Measurements from ENCODE around the gene PPIF.

PPIF gene

DNA sequence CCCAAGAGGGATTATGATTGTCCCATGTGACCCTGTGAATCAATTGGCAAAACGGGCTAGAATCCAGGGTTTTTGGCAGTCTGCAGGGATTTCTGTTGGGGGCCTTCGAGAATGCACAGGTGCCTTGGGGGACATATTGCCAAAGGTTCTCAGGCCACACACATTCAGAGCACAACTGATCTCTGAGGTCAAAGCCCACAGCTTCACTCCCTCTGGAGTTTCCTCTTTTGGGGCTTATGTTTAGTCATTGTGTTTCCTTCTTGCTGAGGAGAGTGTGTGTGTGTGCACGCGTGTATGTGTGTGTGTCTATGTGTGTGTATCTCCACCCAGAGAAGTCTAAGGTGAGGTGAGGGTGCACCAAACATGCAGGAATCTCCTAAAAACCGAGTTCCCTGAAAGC is 8.8 kb downstream of the PPIF start:
- Histone ChIP-seq H2BK5ac (ENCODE audit: low read length) (no peak overlapping the region), H3K4ac (ENCODE audit: low read length) (no peak overlapping the region), H3K18ac (ENCODE audit: low read length) (no peak overlapping the region), H3K9ac (ENCODE audit: low read depth, low read length, poor library complexity) (no peak overlapping the region), H2BK120ac (ENCODE audit: low read depth, low read length) (no peak overlapping the region), H2BK15ac (ENCODE audit: low read length) (no peak overlapping the region), H2AFZ (ENCODE audit: low read length) (no peak overlapping the region), H2AK5ac (ENCODE audit: low read depth, low read length) (no peak overlapping the region), H3K9me3 (replicated peaks in 1 of 2; ENCODE audit: control insufficient read depth in 2 of 2, insufficient read depth in 1 of 2, low read depth in 1 of 2, low read length in 2 of 2) (no peaks in the 10 kb centered on the region), H3K4me3 (ENCODE audit: low read length in 2 of 2) (no peak overlapping the region), H3K36me3 (replicated peaks in 1 of 2; ENCODE audit: control insufficient read depth in 2 of 2, insufficient read depth in 2 of 2, low read length in 2 of 2) (peaks cover 27 to 50% of the 10 kb centered on the region in 2 donors), H3K4me2 (ENCODE audit: insufficient read depth, low read length, poor library complexity, severe bottlenecking) (no peak overlapping the region), H4K8ac (ENCODE audit: low read depth, low read length) (no peak overlapping the region), H2BK12ac (ENCODE audit: low read length) (no peak overlapping the region), H4K91ac (ENCODE audit: low read depth, low read length, poor library complexity) (no peak overlapping the region), H3K27ac (replicated peaks; ENCODE audit: low read length) (no peak overlapping the region), H3K27me3 (ENCODE audit: control insufficient read depth in 3 of 3, insufficient read depth in 3 of 3, low read depth in 1 of 3, low read length in 3 of 3) (no peaks in the 10 kb centered on the region), H3K23ac (ENCODE audit: low read depth, low read length, poor library complexity) (no peak overlapping the region), H3K4me1 (ENCODE audit: control insufficient read depth in 2 of 2, insufficient read depth in 1 of 2, low read depth in 1 of 2, low read length in 2 of 2) (peaks cover 0 to 2% of the 10 kb centered on the region in 2 donors), H3K14ac (ENCODE audit: low read length) (no peak overlapping the region), H3K79me1 (ENCODE audit: low read depth, low read length) (no peaks in the 10 kb centered on the region)
- DNase-seq (ENCODE audit: low spot score): no peak
- WGBS, 2 donors (ENCODE audit: extremely low coverage in 2 of 2, insufficient read length in 2 of 2, insufficient replicate concordance in 1 of 2): no CpG with 5 or more reads among the region's 5 CpGs

GRCh38 chr10:79357180-79357579 is 9.9 kb downstream of the PPIF start:
- H2BK120ac ChIP-seq (ENCODE audit: low read depth, low read length): no peak overlapping the region
- no peaks in the 10 kb centered on the region for H3K79me1 ChIP-seq (ENCODE audit: low read depth, low read length)
- H2AFZ ChIP-seq (ENCODE audit: low read length): no peak overlapping the region
- WGBS, 2 donors (ENCODE audit: extremely low coverage in 2 of 2, insufficient read length in 2 of 2, insufficient replicate concordance in 1 of 2): no CpG with 5 or more reads among the region's 9 CpGs
- no peak overlapping the region for H3K9ac ChIP-seq (ENCODE audit: low read depth, low read length, poor library complexity)
- H3K23ac ChIP-seq (ENCODE audit: low read depth, low read length, poor library complexity): no peak overlapping the region
- H3K4me2 ChIP-seq (ENCODE audit: insufficient read depth, low read length, poor library complexity, severe bottlenecking): no peak overlapping the region
- no peak overlapping the region for H4K8ac ChIP-seq (ENCODE audit: low read depth, low read length)
- no peak for DNase-seq (ENCODE audit: low spot score)
- no peak overlapping the region for H3K4me3 ChIP-seq (ENCODE audit: low read length in 2 of 2)
- no peak overlapping the region for H2BK15ac ChIP-seq (ENCODE audit: low read length)
- peaks cover 21 to 39% of the 10 kb centered on the region in 2 donors for H3K36me3 ChIP-seq (replicated peaks in 1 of 2; ENCODE audit: control insufficient read depth in 2 of 2, insufficient read depth in 2 of 2, low read length in 2 of 2)
- no peak overlapping the region for H2AK5ac ChIP-seq (ENCODE audit: low read depth, low read length)
- H3K27me3 ChIP-seq (ENCODE audit: control insufficient read depth in 3 of 3, insufficient read depth in 3 of 3, low read depth in 1 of 3, low read length in 3 of 3): no peaks in the 10 kb centered on the region
- H3K4me1 ChIP-seq (ENCODE audit: control insufficient read depth in 2 of 2, insufficient read depth in 1 of 2, low read depth in 1 of 2, low read length in 2 of 2): peaks cover 0 to 2% of the 10 kb centered on the region in 2 donors
- H4K91ac ChIP-seq (ENCODE audit: low read depth, low read length, poor library complexity): no peak overlapping the region
- no peak overlapping the region for H3K14ac ChIP-seq (ENCODE audit: low read length)
- no peak overlapping the region for H2BK12ac ChIP-seq (ENCODE audit: low read length)
- no peak overlapping the region for H3K27ac ChIP-seq (replicated peaks; ENCODE audit: low read length)
- no peak overlapping the region for H3K4ac ChIP-seq (ENCODE audit: low read length)
- H2BK5ac ChIP-seq (ENCODE audit: low read length): no peak overlapping the region
- no peaks in the 10 kb centered on the region for H3K9me3 ChIP-seq (replicated peaks in 1 of 2; ENCODE audit: control insufficient read depth in 2 of 2, insufficient read depth in 1 of 2, low read depth in 1 of 2, low read length in 2 of 2)
- no peak overlapping the region for H3K18ac ChIP-seq (ENCODE audit: low read length)

DNA sequence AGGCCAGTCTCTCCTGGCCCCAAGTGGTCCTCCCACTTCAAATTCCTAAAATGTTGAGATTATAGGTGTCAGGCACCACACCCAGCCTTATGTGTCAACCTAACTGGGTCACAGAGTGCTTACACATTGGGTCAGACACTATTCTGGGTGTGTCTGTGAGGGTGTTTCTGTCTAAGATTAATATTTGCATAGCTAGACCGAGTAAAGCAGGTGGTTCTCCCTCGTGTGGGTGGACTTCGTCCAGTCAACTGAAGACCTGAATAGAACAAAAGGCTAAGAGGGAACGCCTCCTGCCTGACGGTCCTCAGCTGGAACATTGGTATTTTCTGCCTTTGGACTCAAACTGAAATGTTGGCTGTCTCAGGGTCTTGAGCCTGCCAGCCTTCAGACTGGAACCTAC is 11.5 kb downstream of the PPIF start:
- Histone ChIP-seq H3K9me3 (replicated peaks in 1 of 2; ENCODE audit: control insufficient read depth in 2 of 2, insufficient read depth in 1 of 2, low read depth in 1 of 2, low read length in 2 of 2) (no peaks in the 10 kb centered on the region), H4K91ac (ENCODE audit: low read depth, low read length, poor library complexity) (no peak overlapping the region), H3K4me1 (ENCODE audit: control insufficient read depth in 2 of 2, insufficient read depth in 1 of 2, low read depth in 1 of 2, low read length in 2 of 2) (peaks cover 0 to 2% of the 10 kb centered on the region in 2 donors), H2BK12ac (ENCODE audit: low read length) (no peak overlapping the region), H2BK120ac (ENCODE audit: low read depth, low read length) (no peak overlapping the region), H3K18ac (ENCODE audit: low read length) (no peak overlapping the region), H3K4me3 (ENCODE audit: low read length in 2 of 2) (no peak overlapping the region), H3K36me3 (replicated peaks in 1 of 2; ENCODE audit: control insufficient read depth in 2 of 2, insufficient read depth in 2 of 2, low read length in 2 of 2) (peaks cover 9 to 23% of the 10 kb centered on the region in 2 donors), H3K27ac (replicated peaks; ENCODE audit: low read length) (no peak overlapping the region), H2AK5ac (ENCODE audit: low read depth, low read length) (no peak overlapping the region), H2AFZ (ENCODE audit: low read length) (no peak overlapping the region), H3K27me3 (ENCODE audit: control insufficient read depth in 3 of 3, insufficient read depth in 3 of 3, low read depth in 1 of 3, low read length in 3 of 3) (no peaks in the 10 kb centered on the region), H2BK5ac (ENCODE audit: low read length) (no peak overlapping the region), H3K23ac (ENCODE audit: low read depth, low read length, poor library complexity) (no peak overlapping the region), H3K79me1 (ENCODE audit: low read depth, low read length) (no peaks in the 10 kb centered on the region), H3K4ac (ENCODE audit: low read length) (no peak overlapping the region), H3K14ac (ENCODE audit: low read length) (no peak overlapping the region), H2BK15ac (ENCODE audit: low read length) (no peak overlapping the region), H4K8ac (ENCODE audit: low read depth, low read length) (no peak overlapping the region), H3K9ac (ENCODE audit: low read depth, low read length, poor library complexity) (no peak overlapping the region), H3K4me2 (ENCODE audit: insufficient read depth, low read length, poor library complexity, severe bottlenecking) (no peak overlapping the region)
- no CpG with 5 or more reads among the region's 5 CpGs for WGBS, 2 donors (ENCODE audit: extremely low coverage in 2 of 2, insufficient read length in 2 of 2, insufficient replicate concordance in 1 of 2)
- DNase-seq (ENCODE audit: low spot score): no peak

GRCh38 chr10:79359816-79360498 is 12.7 kb downstream of the PPIF start:
- Histone ChIP-seq H2BK120ac (ENCODE audit: low read depth, low read length) (no peak overlapping the region), H3K14ac (ENCODE audit: low read length) (no peak overlapping the region), H3K9ac (ENCODE audit: low read depth, low read length, poor library complexity) (no peak overlapping the region), H3K36me3 (replicated peaks in 1 of 2; ENCODE audit: control insufficient read depth in 2 of 2, insufficient read depth in 2 of 2, low read length in 2 of 2) (peaks cover 0 to 11% of the 10 kb centered on the region in 2 donors), H3K4me1 (ENCODE audit: control insufficient read depth in 2 of 2, insufficient read depth in 1 of 2, low read depth in 1 of 2, low read length in 2 of 2) (peaks cover 0 to 2% of the 10 kb centered on the region in 2 donors), H2BK15ac (ENCODE audit: low read length) (no peak overlapping the region), H3K4me3 (ENCODE audit: low read length in 2 of 2) (no peak overlapping the region), H4K8ac (ENCODE audit: low read depth, low read length) (no peak overlapping the region), H3K23ac (ENCODE audit: low read depth, low read length, poor library complexity) (no peak overlapping the region), H2BK5ac (ENCODE audit: low read length) (no peak overlapping the region), H3K27ac (replicated peaks; ENCODE audit: low read length) (no peak overlapping the region), H3K18ac (ENCODE audit: low read length) (no peak overlapping the region), H2AFZ (ENCODE audit: low read length) (no peak overlapping the region), H3K79me1 (ENCODE audit: low read depth, low read length) (no peaks in the 10 kb centered on the region), H2BK12ac (ENCODE audit: low read length) (no peak overlapping the region), H4K91ac (ENCODE audit: low read depth, low read length, poor library complexity) (no peak overlapping the region), H3K9me3 (replicated peaks in 1 of 2; ENCODE audit: control insufficient read depth in 2 of 2, insufficient read depth in 1 of 2, low read depth in 1 of 2, low read length in 2 of 2) (no peaks in the 10 kb centered on the region), H3K4me2 (ENCODE audit: insufficient read depth, low read length, poor library complexity, severe bottlenecking) (no peak overlapping the region), H3K27me3 (ENCODE audit: control insufficient read depth in 3 of 3, insufficient read depth in 3 of 3, low read depth in 1 of 3, low read length in 3 of 3) (no peaks in the 10 kb centered on the region), H3K4ac (ENCODE audit: low read length) (no peak overlapping the region), H2AK5ac (ENCODE audit: low read depth, low read length) (no peak overlapping the region)
- no CpG with 5 or more reads among the region's 6 CpGs for WGBS, 2 donors (ENCODE audit: extremely low coverage in 2 of 2, insufficient read length in 2 of 2, insufficient replicate concordance in 1 of 2)
- no peak for DNase-seq (ENCODE audit: low spot score)
